WTC11 (cell line): ENCODE data around the gene CCL8. TPM values are rescaled to one million over a fixed set of nuclear protein-coding genes. Genes with fewer than 3 reads are reported as not detected.

ENCODE experiments used
- ATAC-seq: fragments of 200-7000 bp; cut with Tn5 transposase; 2 replicates; pipeline ENCODE4 v1.10.0; 2021; ENCODE audit warnings: mild to moderate bottlenecking, moderate library complexity
- CTCF ChIA-PET: fragments of 300-600 bp; sonication (Branson Sonifier 250); formaldehyde crosslinking; loops from one replicate; lab custom pipeline; 2021; ENCODE audit warnings: antibody characterized with exemption; lab: Charles Lee
- POLR2A ChIA-PET: fragments of 350-600 bp; sonication (Branson Sonifier 250); formaldehyde crosslinking; loops from one replicate; lab custom pipeline; 2021; ENCODE audit warnings: antibody characterized with exemption; lab: Charles Lee
- DNase-seq: peaks from one replicate; pipeline ENCODE4 v3.0.0; 2021; ENCODE audit warnings: low spot score
- H3K27ac Mint-ChIP-seq: 2 replicates; pipeline ENCODE4 v1.8.0; 2021; ENCODE audit warnings: mixed read lengths
- H3K27me3 Mint-ChIP-seq: 2 replicates; pipeline ENCODE4 v1.8.0; 2021; ENCODE audit warnings: low read depth, mild to moderate bottlenecking, moderate library complexity, mixed read lengths
- H3K36me3 Mint-ChIP-seq: 2 replicates; pipeline ENCODE4 v1.8.0; 2021; ENCODE audit warnings: mixed read lengths
- H3K4me1 Mint-ChIP-seq: 2 replicates; pipeline ENCODE4 v1.8.0; 2022; ENCODE audit warnings: mixed read lengths
- H3K4me3 Mint-ChIP-seq: 2 replicates; pipeline ENCODE4 v1.8.0; 2021; ENCODE audit warnings: mild to moderate bottlenecking, moderate library complexity, mixed read lengths
- H3K9me3 Mint-ChIP-seq: 2 replicates; pipeline ENCODE4 v1.8.0; 2021; ENCODE audit warnings: mixed read lengths
- ATF2 ChIP-seq: sonication (generic); formaldehyde crosslinking; IDR thresholded peaks from 2 replicates; pipeline ENCODE4 v1.8.1; 2022; ENCODE audit warnings: low read depth, missing genetic modification reagents, borderline replicate concordance
- CBFB ChIP-seq: sonication (generic); formaldehyde crosslinking; IDR thresholded peaks from 2 replicates; pipeline ENCODE4 v1.8.1; 2022; ENCODE audit warnings: mild to moderate bottlenecking, low read depth, missing genetic modification reagents
- CREM ChIP-seq: sonication (generic); formaldehyde crosslinking; IDR thresholded peaks from 2 replicates; pipeline ENCODE4 v1.8.1; 2022; ENCODE audit warnings: mild to moderate bottlenecking, missing genetic modification reagents, moderate library complexity
- ELF4 ChIP-seq: sonication (generic); formaldehyde crosslinking; IDR thresholded peaks from 2 replicates; pipeline ENCODE4 v1.8.1; 2022; ENCODE audit warnings: low read depth, mild to moderate bottlenecking, moderate library complexity, missing genetic modification reagents
- EMX1 ChIP-seq: fragments of 250-450 bp; sonication (Bioruptor Pico); IDR thresholded peaks from 2 replicates; pipeline ENCODE4 v1.8.0; 2021; ENCODE audit warnings: mild to moderate bottlenecking
- ETV6 ChIP-seq: sonication (generic); formaldehyde crosslinking; IDR thresholded peaks from 2 replicates; pipeline ENCODE4 v1.8.1; 2022; ENCODE audit warnings: mild to moderate bottlenecking, missing genetic modification reagents
- FOXJ3 ChIP-seq: sonication (generic); formaldehyde crosslinking; IDR thresholded peaks from 2 replicates; pipeline ENCODE4 v1.9.0; 2021; ENCODE audit warnings: missing genetic modification reagents, mild to moderate bottlenecking, borderline replicate concordance
- GTF2I ChIP-seq: fragments of 250-450 bp; sonication (Bioruptor Pico); conservative IDR thresholded peaks from 2 replicates; pipeline ENCODE4 v1.4.0; 2021; ENCODE audit warnings: mild to moderate bottlenecking
- MXD4 ChIP-seq: fragments of 250-450 bp; sonication (Bioruptor Pico); IDR thresholded peaks from 2 replicates; pipeline ENCODE4 v1.8.0; 2021; ENCODE audit warnings: mild to moderate bottlenecking, moderate library complexity, borderline replicate concordance
- NFE2L1 ChIP-seq: sonication (generic); formaldehyde crosslinking; IDR thresholded peaks from 2 replicates; pipeline ENCODE4 v1.8.1; 2023; ENCODE audit warnings: missing genetic modification reagents
- NR3C1 ChIP-seq: sonication (generic); formaldehyde crosslinking; conservative IDR thresholded peaks from 2 replicates; pipeline ENCODE4 v1.8.1; 2023; ENCODE audit warnings: low read depth, mild to moderate bottlenecking, missing genetic modification reagents
- PREB ChIP-seq: sonication (generic); formaldehyde crosslinking; IDR thresholded peaks from 2 replicates; pipeline ENCODE4 v1.8.1; 2022; ENCODE audit warnings: mild to moderate bottlenecking, missing genetic modification reagents, moderate library complexity, borderline replicate concordance
- PRRX2 ChIP-seq: fragments of 250-450 bp; sonication (Bioruptor Pico); IDR thresholded peaks from 2 replicates; pipeline ENCODE4 v1.8.0; 2021; ENCODE audit warnings: mild to moderate bottlenecking
- RELA ChIP-seq: sonication (generic); formaldehyde crosslinking; IDR thresholded peaks from 2 replicates; pipeline ENCODE4 v1.8.1; 2022; ENCODE audit warnings: missing genetic modification reagents, mild to moderate bottlenecking, borderline replicate concordance
- SMAD4 ChIP-seq: sonication (generic); formaldehyde crosslinking; IDR thresholded peaks from 2 replicates; pipeline ENCODE4 v1.8.0; 2022; ENCODE audit warnings: mild to moderate bottlenecking, missing genetic modification reagents
- TEAD1 ChIP-seq: sonication (generic); formaldehyde crosslinking; IDR thresholded peaks from 2 replicates; pipeline ENCODE4 v1.8.0; 2022; ENCODE audit warnings: mild to moderate bottlenecking, missing genetic modification reagents
- USF2 ChIP-seq: sonication (generic); formaldehyde crosslinking; IDR thresholded peaks from 2 replicates; pipeline ENCODE4 v1.8.1; 2023; ENCODE audit warnings: mild to moderate bottlenecking, missing genetic modification reagents, moderate library complexity
- ZNF219 ChIP-seq: sonication (generic); formaldehyde crosslinking; IDR thresholded peaks from 2 replicates; pipeline ENCODE4 v1.8.0; 2023; ENCODE audit warnings: missing genetic modification reagents, mild to moderate bottlenecking, borderline replicate concordance
- ZNF396 ChIP-seq: fragments of 250-450 bp; sonication (Bioruptor Pico); IDR thresholded peaks from 2 replicates; pipeline ENCODE4 v1.8.0; 2021; ENCODE audit warnings: mild to moderate bottlenecking, moderate library complexity, borderline replicate concordance
- ZNF416 ChIP-seq: fragments of 250-450 bp; sonication (Bioruptor Pico); IDR thresholded peaks from 2 replicates; pipeline ENCODE4 v1.9.0; 2021; ENCODE audit warnings: mild to moderate bottlenecking, inconsistent platforms
- total RNA-seq: library from RNA; stranded (reverse); gene quantifications from 3 replicates; pipeline ENCODE4 v1.2.3, GENCODE V29; 2021
- TF ChIP-seq, protein P1 (sequence below): sonication (generic); formaldehyde crosslinking; IDR thresholded peaks from 2 replicates; pipeline ENCODE4 v1.8.0; 2022; ENCODE audit warnings: mild to moderate bottlenecking, missing genetic modification reagents
- TF ChIP-seq, protein P2 (sequence below): sonication (generic); formaldehyde crosslinking; IDR thresholded peaks from 2 replicates; pipeline ENCODE4 v1.8.0; 2022; ENCODE audit warnings: mild to moderate bottlenecking, missing genetic modification reagents
- TF ChIP-seq, protein P3 (sequence below): fragments of 200-600 bp; IDR thresholded peaks from 2 replicates; pipeline ENCODE4 v1.8.0; 2022; ENCODE audit warnings: antibody characterized with exemption
- TF ChIP-seq, protein P4 (sequence below): fragments of 250-450 bp; sonication (Bioruptor Pico); IDR thresholded peaks from 2 replicates; pipeline ENCODE4 v1.8.0; 2021; ENCODE audit warnings: mild to moderate bottlenecking

Gene CCL8
- total RNA-seq, 1 experiment from 2014 or later = not detected

- TF ChIP-seq NR3C1 (CRISPR knock-in tag) (no peak), EMX1 (CRISPR knock-in tag) (no peak), ZNF396 (CRISPR knock-in tag) (no peak), ZNF219 (CRISPR knock-in tag) (no peak), MXD4 (CRISPR knock-in tag) (no peak), ETV6 (CRISPR knock-in tag) (no peak)
These were observed 49.3 kb upstream of the CCL8 start, which contains the start of gene CCL7 (continued) for GRCh38 chr17:34269969-34270368.

- H3K9me3 Mint-ChIP-seq = no peaks in the 10 kb centered on the region
- POLR2A ChIA-PET = no interaction called here
- TF ChIP-seq ELF4 (CRISPR knock-in tag) = no peak
- TF ChIP-seq CBFB (CRISPR knock-in tag) = no peak
- TF ChIP-seq, protein P1, sequence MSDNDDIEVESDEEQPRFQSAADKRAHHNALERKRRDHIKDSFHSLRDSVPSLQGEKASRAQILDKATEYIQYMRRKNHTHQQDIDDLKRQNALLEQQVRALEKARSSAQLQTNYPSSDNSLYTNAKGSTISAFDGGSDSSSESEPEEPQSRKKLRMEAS (CRISPR knock-in tag) = no peak
- TF ChIP-seq PRRX2 = no peak
- no peak for TF ChIP-seq FOXJ3 (CRISPR knock-in tag)
- no peak for TF ChIP-seq EMX1 (CRISPR knock-in tag)
- TF ChIP-seq ZNF416 (CRISPR knock-in tag) = no peak
- no peak for TF ChIP-seq ATF2
- TF ChIP-seq PREB (CRISPR knock-in tag) = no peak
- TF ChIP-seq USF2 (CRISPR knock-in tag) = no peak
- no peak for TF ChIP-seq GTF2I
- TF ChIP-seq, protein P2, sequence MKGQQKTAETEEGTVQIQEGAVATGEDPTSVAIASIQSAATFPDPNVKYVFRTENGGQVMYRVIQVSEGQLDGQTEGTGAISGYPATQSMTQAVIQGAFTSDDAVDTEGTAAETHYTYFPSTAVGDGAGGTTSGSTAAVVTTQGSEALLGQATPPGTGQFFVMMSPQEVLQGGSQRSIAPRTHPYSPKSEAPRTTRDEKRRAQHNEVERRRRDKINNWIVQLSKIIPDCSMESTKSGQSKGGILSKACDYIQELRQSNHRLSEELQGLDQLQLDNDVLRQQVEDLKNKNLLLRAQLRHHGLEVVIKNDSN (CRISPR knock-in tag) = no peak
- no peak for TF ChIP-seq CREM (CRISPR knock-in tag)
- TF ChIP-seq, protein P3, sequence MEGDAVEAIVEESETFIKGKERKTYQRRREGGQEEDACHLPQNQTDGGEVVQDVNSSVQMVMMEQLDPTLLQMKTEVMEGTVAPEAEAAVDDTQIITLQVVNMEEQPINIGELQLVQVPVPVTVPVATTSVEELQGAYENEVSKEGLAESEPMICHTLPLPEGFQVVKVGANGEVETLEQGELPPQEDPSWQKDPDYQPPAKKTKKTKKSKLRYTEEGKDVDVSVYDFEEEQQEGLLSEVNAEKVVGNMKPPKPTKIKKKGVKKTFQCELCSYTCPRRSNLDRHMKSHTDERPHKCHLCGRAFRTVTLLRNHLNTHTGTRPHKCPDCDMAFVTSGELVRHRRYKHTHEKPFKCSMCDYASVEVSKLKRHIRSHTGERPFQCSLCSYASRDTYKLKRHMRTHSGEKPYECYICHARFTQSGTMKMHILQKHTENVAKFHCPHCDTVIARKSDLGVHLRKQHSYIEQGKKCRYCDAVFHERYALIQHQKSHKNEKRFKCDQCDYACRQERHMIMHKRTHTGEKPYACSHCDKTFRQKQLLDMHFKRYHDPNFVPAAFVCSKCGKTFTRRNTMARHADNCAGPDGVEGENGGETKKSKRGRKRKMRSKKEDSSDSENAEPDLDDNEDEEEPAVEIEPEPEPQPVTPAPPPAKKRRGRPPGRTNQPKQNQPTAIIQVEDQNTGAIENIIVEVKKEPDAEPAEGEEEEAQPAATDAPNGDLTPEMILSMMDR = no peak
- TF ChIP-seq SMAD4 = no peak
- TF ChIP-seq RELA (CRISPR knock-in tag) = no peak
- TF ChIP-seq NFE2L1 (CRISPR knock-in tag) = no peak
- TF ChIP-seq, protein P4, sequence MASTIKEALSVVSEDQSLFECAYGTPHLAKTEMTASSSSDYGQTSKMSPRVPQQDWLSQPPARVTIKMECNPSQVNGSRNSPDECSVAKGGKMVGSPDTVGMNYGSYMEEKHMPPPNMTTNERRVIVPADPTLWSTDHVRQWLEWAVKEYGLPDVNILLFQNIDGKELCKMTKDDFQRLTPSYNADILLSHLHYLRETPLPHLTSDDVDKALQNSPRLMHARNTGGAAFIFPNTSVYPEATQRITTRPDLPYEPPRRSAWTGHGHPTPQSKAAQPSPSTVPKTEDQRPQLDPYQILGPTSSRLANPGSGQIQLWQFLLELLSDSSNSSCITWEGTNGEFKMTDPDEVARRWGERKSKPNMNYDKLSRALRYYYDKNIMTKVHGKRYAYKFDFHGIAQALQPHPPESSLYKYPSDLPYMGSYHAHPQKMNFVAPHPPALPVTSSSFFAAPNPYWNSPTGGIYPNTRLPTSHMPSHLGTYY (CRISPR knock-in tag) = no peak
- no peak for TF ChIP-seq NR3C1 (CRISPR knock-in tag)
- TF ChIP-seq TEAD1 = no peak
These were observed 43.4 kb upstream of the CCL8 start for GRCh38 chr17:34275881-34276280.

More at GRCh38 chr17:34275881-34276280, 43.4 kb upstream of the CCL8 start:
- DNase-seq (no peak), ATAC-seq (no peak)
- Mint-ChIP-seq H3K27me3 (peaks cover 27% of the 10 kb centered on the region), H3K36me3 (no peaks in the 10 kb centered on the region), H3K27ac (no peak overlapping the region), H3K4me3 (no peak overlapping the region), H3K4me1 (no peaks in the 10 kb centered on the region)
- CTCF ChIA-PET = interaction anchor here (1.1 kb wide), 1 partner anchor 86 kb away, joined by 6 read pairs; no protein-coding TSS in a partner anchor
